SK-N-MC (cell line): ENCODE measurements around the gene AFDN.

Source experiments
- DNase-seq: peaks from one replicate; pipeline ENCODE4 v3.0.0-alpha.2; 2011; ENCODE audit warnings: low read depth, low spot score
- H3K27ac ChIP-seq: fragments of 200-600 bp; sonication (generic); 2 replicates; pipeline ENCODE4 v1.5.1; 2016; ENCODE audit warnings: mixed run types
- H3K36me3 ChIP-seq: fragments of 200-600 bp; sonication (generic); 2 replicates; pipeline ENCODE4 v1.6.1; 2017; ENCODE audit warnings: antibody characterized with exemption, low read length, mixed read lengths; ENCODE audit not compliant: insufficient read depth
- H3K4me3 ChIP-seq: fragments of 200-600 bp; sonication (generic); 2 replicates; pipeline ENCODE4 v1.5.1; 2016
- H3K9ac ChIP-seq: fragments of 200-600 bp; sonication (generic); 2 replicates; pipeline ENCODE4 v1.8.0; 2017; ENCODE audit warnings: mixed run types, mixed read lengths; ENCODE audit not compliant: insufficient read length
- H3K9me3 ChIP-seq: fragments of 200-600 bp; sonication (generic); 2 replicates; pipeline ENCODE4 v1.6.1; 2017; ENCODE audit warnings: low read depth, mild to moderate bottlenecking, antibody characterized with exemption, low read length, moderate library complexity, mixed read lengths
- EZH2 ChIP-seq: fragments of 200-600 bp; sonication (generic); IDR thresholded peaks from one replicate; pipeline ENCODE4 v1.6.1; 2017; ENCODE audit warnings: antibody characterized with exemption
- FOXP2 ChIP-seq: optimal IDR thresholded peaks from 2 replicates; pipeline ENCODE3; 2011; ENCODE audit warnings: mild to moderate bottlenecking, moderate library complexity; ENCODE audit not compliant: insufficient read depth; ENCODE audit errors: extremely low read length, control extremely low read depth
- POLR2AphosphoS5 ChIP-seq: IDR thresholded peaks from 2 replicates; pipeline ENCODE4 v1.6.1; 2012; ENCODE audit warnings: mild to moderate bottlenecking, low read depth, low read length, borderline replicate concordance

AFDN gene

DNA sequence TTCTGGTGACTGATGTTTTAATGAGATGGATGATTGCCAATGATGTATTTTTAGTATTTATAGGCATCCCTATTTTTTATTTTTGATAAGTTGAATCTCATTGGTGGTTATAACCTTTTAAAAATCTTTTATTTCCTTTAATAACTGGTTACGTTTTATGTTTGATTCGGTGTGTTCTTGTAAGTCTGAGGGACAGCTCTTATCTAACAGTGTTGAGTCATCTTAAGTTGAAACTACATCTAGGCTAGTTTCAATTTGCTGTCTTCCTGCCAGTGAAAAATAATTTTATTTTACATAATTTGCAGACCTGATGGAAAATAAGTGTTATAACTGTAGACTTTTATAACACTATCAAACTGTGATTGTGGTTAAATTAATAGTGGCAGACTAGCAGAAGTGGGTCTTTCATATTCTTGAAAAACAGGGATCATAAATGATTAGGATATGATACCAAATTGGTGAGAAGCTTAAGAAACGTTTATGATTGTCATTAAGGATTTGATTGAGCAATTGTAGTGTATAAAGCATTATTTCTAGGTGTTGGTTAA is 4.6 kb downstream of the AFDN start:
- DNase-seq = no peak
- TF ChIP-seq EZH2 (no peak), FOXP2 (no peak), POLR2AphosphoS5 (no peak)
- Histone ChIP-seq H3K4me3 (no peak overlapping the region), H3K27ac (no peak overlapping the region), H3K9me3 (no peaks in the 10 kb centered on the region), H3K9ac (no peak overlapping the region), H3K36me3 (no peaks in the 10 kb centered on the region)

DNA sequence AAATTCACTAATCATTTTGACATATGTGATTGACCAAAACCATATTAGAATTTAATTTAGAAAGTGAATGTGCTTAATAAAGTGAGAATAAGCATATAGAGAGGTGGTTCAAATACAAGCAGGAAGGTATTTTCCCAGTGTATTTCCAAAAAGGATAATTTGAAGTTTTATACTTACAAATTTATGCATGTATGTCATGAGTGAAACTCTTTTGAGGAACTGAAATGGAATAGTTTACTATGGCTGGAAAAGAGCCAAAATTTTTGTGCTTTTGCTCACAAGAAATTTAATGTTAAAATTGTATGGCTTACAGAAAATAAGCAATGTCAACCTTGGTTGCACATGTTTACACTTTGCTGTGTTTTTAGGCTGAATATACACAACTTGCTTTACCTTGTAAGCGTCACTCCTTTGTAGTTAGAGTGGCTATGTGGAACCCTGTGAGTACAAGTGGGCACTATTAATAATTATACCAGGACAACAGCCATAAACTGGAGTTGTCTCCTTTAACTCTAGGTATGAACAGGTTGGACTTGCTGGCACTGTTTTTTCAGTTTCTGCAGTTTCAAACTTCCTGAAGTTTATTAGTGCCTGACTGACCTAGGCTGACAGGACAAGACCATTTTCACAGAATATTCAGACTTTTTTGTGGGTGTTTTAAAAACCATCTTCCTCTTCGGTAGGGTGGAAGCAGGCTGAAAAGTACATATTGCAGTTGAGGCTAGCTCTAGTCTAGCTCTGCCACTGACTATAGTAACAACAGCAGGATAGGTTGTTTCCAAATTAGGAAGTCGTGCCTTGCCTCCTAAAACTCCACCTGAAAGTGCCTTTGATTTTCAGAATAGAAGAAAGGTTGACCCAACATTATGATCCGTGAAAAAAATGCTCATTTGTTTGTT is 6.0 kb downstream of the AFDN start:
- Histone ChIP-seq H3K9me3 (no peaks in the 10 kb centered on the region), H3K4me3 (peak overlapping the region; percentile 25; the same call in 1 of the 2 replicates), H3K36me3 (no peaks in the 10 kb centered on the region), H3K27ac (no peak overlapping the region), H3K9ac (no peak overlapping the region)
- no peak for DNase-seq
- TF ChIP-seq FOXP2 (no peak), EZH2 (no peak), POLR2AphosphoS5 (no peak)

DNA sequence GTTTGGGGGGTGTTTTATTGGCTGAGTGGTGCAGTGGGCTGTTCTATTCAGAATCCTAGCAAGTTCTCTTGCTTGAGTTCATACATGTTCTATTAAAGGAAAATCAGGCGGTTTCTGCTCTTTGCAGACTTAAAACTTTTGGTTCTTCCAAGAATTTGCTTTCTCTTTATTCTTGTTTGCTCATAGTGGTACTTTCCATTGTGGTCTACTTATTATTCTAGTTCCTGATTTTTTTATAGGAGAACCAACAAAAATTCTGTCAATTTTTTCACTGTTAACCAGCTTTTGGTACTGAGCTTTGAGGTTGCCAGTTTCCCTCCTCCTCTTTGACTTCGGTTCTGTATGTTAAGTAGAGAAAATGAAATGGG is 6.7 kb downstream of the AFDN start:
- no peak overlapping the region for H3K27ac ChIP-seq
- H3K9ac ChIP-seq = no peak overlapping the region
- H3K4me3 ChIP-seq = no peak overlapping the region
- no peaks in the 10 kb centered on the region for H3K9me3 ChIP-seq
- DNase-seq = no peak
- H3K36me3 ChIP-seq = no peaks in the 10 kb centered on the region
- TF ChIP-seq POLR2AphosphoS5 (no peak), FOXP2 (no peak), EZH2 (no peak)

DNA sequence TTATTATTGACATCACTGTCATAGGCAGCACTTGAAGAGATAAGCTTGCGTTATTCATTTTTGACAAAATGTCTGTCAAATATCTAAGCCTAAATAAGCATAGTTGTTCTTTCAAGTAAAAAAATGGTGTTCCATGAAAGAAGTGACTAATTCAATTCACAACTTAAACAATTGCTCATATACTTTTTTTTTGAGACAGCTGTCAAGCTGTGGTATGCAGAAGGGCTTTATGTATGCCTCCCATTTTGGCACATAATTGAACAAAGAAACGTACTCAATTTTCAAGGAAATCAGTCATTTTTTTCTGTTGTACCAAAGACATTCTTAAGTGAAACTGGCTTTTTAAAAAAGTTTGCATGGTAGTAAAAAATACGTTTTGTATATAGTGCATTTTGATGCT is 8.5 kb downstream of the AFDN start:
- H3K9ac ChIP-seq = no peak overlapping the region
- H3K4me3 ChIP-seq = no peak overlapping the region
- no peaks in the 10 kb centered on the region for H3K36me3 ChIP-seq
- H3K9me3 ChIP-seq = no peaks in the 10 kb centered on the region
- no peak for DNase-seq
- no peak overlapping the region for H3K27ac ChIP-seq
- TF ChIP-seq FOXP2 = no peak
- no peak for TF ChIP-seq EZH2
- no peak for TF ChIP-seq POLR2AphosphoS5

GRCh38 chr6:167836721-167837120 is 10.0 kb downstream of the AFDN start:
- no peak for TF ChIP-seq POLR2AphosphoS5
- TF ChIP-seq EZH2 = no peak
- TF ChIP-seq FOXP2 = no peak
- no peak for DNase-seq
- Histone ChIP-seq H3K9me3 (no peaks in the 10 kb centered on the region), H3K27ac (no peak overlapping the region), H3K9ac (no peak overlapping the region), H3K36me3 (no peaks in the 10 kb centered on the region), H3K4me3 (no peak overlapping the region)

DNA sequence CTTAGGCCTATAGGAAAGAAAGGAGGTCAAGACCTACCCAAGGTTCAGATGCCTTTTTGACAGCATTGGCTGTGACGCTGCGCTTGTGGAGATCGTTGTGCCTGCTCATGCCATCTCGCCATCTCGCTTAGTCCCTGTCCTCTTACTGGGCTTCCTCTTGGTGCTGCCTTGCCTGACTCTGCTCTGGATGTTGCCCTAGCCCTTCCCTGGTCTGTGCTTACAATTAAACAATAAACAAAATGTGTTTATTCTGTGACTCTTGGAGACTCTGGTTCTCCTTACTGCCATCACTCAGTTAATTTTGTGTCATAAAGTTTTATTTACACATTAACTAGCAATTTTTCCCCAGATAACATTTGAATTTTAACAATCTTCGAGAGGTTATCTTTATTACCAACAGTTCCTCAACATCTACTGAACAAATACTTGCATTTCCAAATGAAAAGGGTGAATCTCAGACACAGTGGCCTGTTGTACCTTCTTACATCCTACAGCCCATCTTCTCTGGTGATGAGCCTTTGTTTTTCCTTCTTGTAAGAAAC is 11.6 kb downstream of the AFDN start:
- TF ChIP-seq FOXP2 (no peak), EZH2 (no peak), POLR2AphosphoS5 (no peak)
- H3K9me3 ChIP-seq = no peaks in the 10 kb centered on the region
- no peak for DNase-seq
- no peak overlapping the region for H3K9ac ChIP-seq
- H3K36me3 ChIP-seq = no peaks in the 10 kb centered on the region
- H3K27ac ChIP-seq = no peak overlapping the region
- no peak overlapping the region for H3K4me3 ChIP-seq

- H3K4me3 ChIP-seq = no peak overlapping the region
- no peak overlapping the region for H3K27ac ChIP-seq
- no peak overlapping the region for H3K9ac ChIP-seq
- TF ChIP-seq POLR2AphosphoS5 (no peak), FOXP2 (no peak), EZH2 (no peak)
- no peaks in the 10 kb centered on the region for H3K36me3 ChIP-seq
- H3K9me3 ChIP-seq = no peaks in the 10 kb centered on the region
- DNase-seq = no peak
Observed at GRCh38 chr6:167839343-167839742, 12.6 kb downstream of the AFDN start.

DNA sequence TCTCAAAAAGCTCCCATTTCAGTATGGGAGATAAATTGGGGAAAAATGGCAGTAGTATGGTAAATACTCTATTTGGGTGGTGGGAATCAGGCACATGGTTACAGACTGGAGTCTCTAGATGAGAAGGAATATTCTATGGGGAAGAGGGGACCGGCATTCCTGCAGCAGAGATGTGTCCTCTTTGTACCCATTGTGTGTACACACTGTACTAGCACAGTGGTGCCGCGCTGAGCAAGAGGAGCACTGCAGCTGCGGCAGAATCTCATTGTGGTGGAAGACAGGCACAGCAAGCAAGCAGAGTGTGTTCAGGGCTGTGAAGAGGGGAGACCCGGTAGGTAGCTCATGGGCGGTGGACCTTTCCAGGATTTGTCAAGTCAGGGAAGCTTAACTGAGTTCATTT is 13.0 kb downstream of the AFDN start:
- Histone ChIP-seq H3K4me3 (no peak overlapping the region), H3K9me3 (no peaks in the 10 kb centered on the region), H3K36me3 (no peaks in the 10 kb centered on the region), H3K27ac (no peak overlapping the region), H3K9ac (no peak overlapping the region)
- no peak for TF ChIP-seq FOXP2
- no peak for TF ChIP-seq POLR2AphosphoS5
- no peak for TF ChIP-seq EZH2
- no peak for DNase-seq

GRCh38 chr6:167840160-167840525 is 13.4 kb downstream of the AFDN start:
- no peak overlapping the region for H3K9ac ChIP-seq
- no peaks in the 10 kb centered on the region for H3K36me3 ChIP-seq
- no peak overlapping the region for H3K27ac ChIP-seq
- no peak overlapping the region for H3K4me3 ChIP-seq
- DNase-seq = no peak
- no peaks in the 10 kb centered on the region for H3K9me3 ChIP-seq
- TF ChIP-seq EZH2 (no peak), FOXP2 (no peak), POLR2AphosphoS5 (no peak)
